SK-N-SH (cell line): Measurements from ENCODE around the gene SPAG9. TPM values are rescaled to one million over a fixed set of nuclear protein-coding genes. Genes with fewer than 3 reads are reported as not detected.

Experiments
- CTCF ChIA-PET: fragments of 300-600, 350-600 bp; formaldehyde crosslinking; extraction: SDS; loops from one replicate; lab custom pipeline; 2021; lab: Yijun Ruan, JAX
- POLR2A ChIA-PET: fragments of 350-600 bp; sonication (Branson Sonifier 250); formaldehyde crosslinking; extraction: SDS; loops from one replicate; lab custom pipeline; 2020; ENCODE audit warnings: antibody characterized with exemption, inconsistent platforms; lab: Yijun Ruan, JAX
- DNase-seq: peaks from one replicate; pipeline ENCODE4 v3.0.0; 2012
- H2AFZ ChIP-seq: fragments of 200-600 bp; sonication (generic); 2 replicates; pipeline ENCODE4 v1.8.1; 2016; ENCODE audit warnings: antibody characterized with exemption, mild to moderate bottlenecking, low read depth
- H3F3A ChIP-seq: fragments of 200-600 bp; sonication (generic); replicated peaks from 2 replicates; pipeline ENCODE3; 2016; ENCODE audit warnings: antibody characterized with exemption, mild to moderate bottlenecking; ENCODE audit not compliant: insufficient read depth
- H3K27ac ChIP-seq, 2 experiments: fragments of 200-500 bp in 1 of 2; fragments of 200-600 bp in 1 of 2; sonication (Bioruptor generic) in 1 of 2; sonication (generic), shearing (Covaris generic) in 1 of 2; 2 replicates each; pipeline versions ENCODE4 v1.5.1 to v1.6.1; 2014 to 2016; ENCODE audit warnings: low read depth in 2 of 2, inconsistent platforms in 1 of 2, low read length in 1 of 2, mild to moderate bottlenecking in 1 of 2, mixed read lengths in 1 of 2
- H3K27me3 ChIP-seq: fragments of 200-600 bp; sonication (generic), shearing (Covaris generic); 2 replicates; pipeline ENCODE4 v1.6.1; 2016; ENCODE audit warnings: mixed run types; ENCODE audit not compliant: insufficient read depth
- H3K36me3 ChIP-seq, 2 experiments: fragments of 200-500 bp in 1 of 2; fragments of 200-600 bp in 1 of 2; sonication (Bioruptor generic) in 1 of 2; sonication (generic) in 1 of 2; replicated peaks in 1 of 2; 2 replicates each; pipeline versions ENCODE3 to v1.5.1; 2014 to 2016; ENCODE audit warnings: low read length in 1 of 2, mild to moderate bottlenecking in 1 of 2; ENCODE audit not compliant: insufficient read depth in 2 of 2, control insufficient read depth in 1 of 2
- H3K4me1 ChIP-seq, 2 experiments: fragments of 200-500 bp in 1 of 2; fragments of 200-600 bp in 1 of 2; sonication (Bioruptor generic) in 1 of 2; sonication (generic), shearing (Covaris generic) in 1 of 2; 2 replicates each; pipeline versions ENCODE4 v1.5.1 to v1.6.1; 2014 to 2016; ENCODE audit warnings: low read depth in 1 of 2, low read length in 1 of 2, mixed run types in 1 of 2; ENCODE audit not compliant: insufficient read depth in 2 of 2, control insufficient read depth in 1 of 2
- H3K4me2 ChIP-seq: fragments of 200-600 bp; sonication (generic), shearing (Covaris generic); 2 replicates; pipeline ENCODE4 v1.6.1; 2017; ENCODE audit warnings: mixed run types
- H3K4me3 ChIP-seq, 2 experiments: fragments of 200-500 bp in 1 of 2; fragments of 200-600 bp in 1 of 2; sonication (Bioruptor generic) in 1 of 2; sonication (generic), shearing (Covaris generic) in 1 of 2; 2 replicates each; pipeline versions ENCODE4 v1.5.1 to v1.8.1; 2014 to 2016; ENCODE audit warnings: low read depth in 2 of 2, inconsistent platforms in 1 of 2, low read length in 1 of 2, mild to moderate bottlenecking in 1 of 2, mixed read lengths in 1 of 2, moderate library complexity in 1 of 2
- H3K79me2 ChIP-seq: fragments of 200-600 bp; sonication (generic); 2 replicates; pipeline ENCODE4 v1.8.1; 2017; ENCODE audit warnings: mild to moderate bottlenecking; ENCODE audit not compliant: insufficient read depth
- H3K9ac ChIP-seq: fragments of 200-600 bp; sonication (generic); 2 replicates; pipeline ENCODE4 v1.6.1; 2017; ENCODE audit warnings: mixed run types
- H3K9me2 ChIP-seq: fragments of 200-600 bp; sonication (generic); 2 replicates; pipeline ENCODE4 v1.6.1; 2017; ENCODE audit warnings: mixed run types
- H3K9me3 ChIP-seq: fragments of 200-600 bp; sonication (generic); 2 replicates; pipeline ENCODE4 v1.6.1; 2017; ENCODE audit warnings: mixed run types, mild to moderate bottlenecking, moderate library complexity
- H4K20me1 ChIP-seq: fragments of 200-600 bp; sonication (generic); 2 replicates; pipeline ENCODE4 v1.6.1; 2017; ENCODE audit warnings: mild to moderate bottlenecking, mixed run types; ENCODE audit not compliant: insufficient read depth
- EZH2phosphoT487 ChIP-seq: fragments of 200-600 bp; sonication (generic); IDR thresholded peaks from 2 replicates; pipeline ENCODE4 v1.6.1; 2017; ENCODE audit warnings: low read depth, mixed run types, mild to moderate bottlenecking, antibody characterized with exemption, moderate library complexity, borderline replicate concordance
- FOSL2 ChIP-seq: IDR thresholded peaks from 2 replicates; pipeline ENCODE4 v1.4.0; 2012; ENCODE audit warnings: low read depth, mild to moderate bottlenecking, moderate library complexity, borderline replicate concordance
- FOXJ3 ChIP-seq: sonication (generic); formaldehyde crosslinking; IDR thresholded peaks from 2 replicates; pipeline ENCODE4 v1.5.1; 2020; ENCODE audit warnings: mild to moderate bottlenecking, missing genetic modification reagents
- FOXM1 ChIP-seq: IDR thresholded peaks from 2 replicates; pipeline ENCODE4 v1.4.0; 2012; ENCODE audit warnings: low read depth, mild to moderate bottlenecking
- GABPA ChIP-seq: IDR thresholded peaks from 2 replicates; pipeline ENCODE4 v1.4.0; 2012; ENCODE audit warnings: low read depth, mild to moderate bottlenecking
- GATA2 ChIP-seq: sonication (generic); formaldehyde crosslinking; IDR thresholded peaks from 2 replicates; pipeline ENCODE4 v1.5.0; 2020; ENCODE audit warnings: mild to moderate bottlenecking, missing genetic modification reagents
- JUND ChIP-seq: IDR thresholded peaks from 2 replicates; pipeline ENCODE4 v1.4.0; 2012
- MXI1 ChIP-seq: IDR thresholded peaks from 2 replicates; pipeline ENCODE4 v1.6.1; 2012; ENCODE audit warnings: mild to moderate bottlenecking, low read depth, low read length, improper control_type of control experiment
- NFIC ChIP-seq: IDR thresholded peaks from 2 replicates; pipeline ENCODE4 v1.4.0; 2012; ENCODE audit warnings: borderline replicate concordance
- NRF1 ChIP-seq: IDR thresholded peaks from 2 replicates; pipeline ENCODE4 v1.6.1; 2012; ENCODE audit warnings: low read depth, mild to moderate bottlenecking, low read length
- RAD21 ChIP-seq: IDR thresholded peaks from 2 replicates; pipeline ENCODE4 v1.6.1; 2012; ENCODE audit warnings: mild to moderate bottlenecking, low read length
- RCOR1 ChIP-seq: fragments of 150-350 bp; IDR thresholded peaks from 2 replicates; pipeline ENCODE4 v1.6.1; 2017; ENCODE audit warnings: antibody characterized with exemption, low read length
- RXRA ChIP-seq: IDR thresholded peaks from 2 replicates; pipeline ENCODE4 v1.4.0; 2012; ENCODE audit warnings: low read depth, mild to moderate bottlenecking, borderline replicate concordance
- SIN3A ChIP-seq: IDR thresholded peaks from 2 replicates; pipeline ENCODE4 v1.6.1; 2012; ENCODE audit warnings: low read depth, mild to moderate bottlenecking, low read length, moderate library complexity, borderline replicate concordance
- SMC3 ChIP-seq: IDR thresholded peaks from 2 replicates; pipeline ENCODE4 v1.6.1; 2012; ENCODE audit warnings: low read depth, low read length, improper control_type of control experiment
- TAF1 ChIP-seq: IDR thresholded peaks from 2 replicates; pipeline ENCODE4 v1.6.1; 2012; ENCODE audit warnings: low read depth, mild to moderate bottlenecking, low read length, moderate library complexity, borderline replicate concordance
- YY1 ChIP-seq: IDR thresholded peaks from 2 replicates; pipeline ENCODE4 v1.4.0; 2012; ENCODE audit warnings: low read depth, mild to moderate bottlenecking
- WGBS: methylation state at CpG from one replicate; pipeline ENCODE4 v1.1.6; 2017; ENCODE audit warnings: low lambda C conversion rate; 5-methylcytosine and 5-hydroxymethylcytosine counted together
- polyA plus RNA-seq, 3 experiments: library from polyadenylated mRNA; depleted of rRNA; stranded (reverse); fragments of >200 nt; gene quantifications; 2 replicates each; pipeline ENCODE4 v1.2.3, GENCODE V29; 2012
- TF ChIP-seq, protein P1 (sequence below): IDR thresholded peaks from 2 replicates; pipeline ENCODE4; 2012
- TF ChIP-seq, protein P2 (sequence below): fragments of 200-600 bp; sonication (generic); IDR thresholded peaks from 2 replicates; pipeline ENCODE4 v1.6.1; 2017; ENCODE audit warnings: antibody characterized with exemption, mild to moderate bottlenecking, moderate library complexity
- TF ChIP-seq, protein P3 (sequence below): IDR thresholded peaks from 2 replicates; pipeline ENCODE4 v1.4.0; 2012; ENCODE audit warnings: low read depth
- TF ChIP-seq, protein P4 (sequence below): fragments of 150-350 bp; IDR thresholded peaks from 2 replicates; pipeline ENCODE4 v1.6.1; 2017; ENCODE audit warnings: antibody characterized with exemption, low read length, low read depth, borderline replicate concordance
- TF ChIP-seq, protein P5 (sequence below): IDR thresholded peaks from 2 replicates; pipeline ENCODE4 v1.4.0; 2012; ENCODE audit warnings: low read depth, borderline replicate concordance
- TF ChIP-seq, protein P6 (sequence below): IDR thresholded peaks from 2 replicates; pipeline ENCODE4 v1.4.0; 2012; ENCODE audit warnings: low read depth, borderline replicate concordance
- TF ChIP-seq, protein P7 (sequence below): fragments of 150-350 bp; IDR thresholded peaks from 2 replicates; pipeline ENCODE4 v1.6.1; 2016; ENCODE audit warnings: mild to moderate bottlenecking, low read depth, low read length

Gene SPAG9
- polyA plus RNA-seq, 1 of the 3 experiments (the other 2 are of a cell fraction), result 32.1 TPM

DNA sequence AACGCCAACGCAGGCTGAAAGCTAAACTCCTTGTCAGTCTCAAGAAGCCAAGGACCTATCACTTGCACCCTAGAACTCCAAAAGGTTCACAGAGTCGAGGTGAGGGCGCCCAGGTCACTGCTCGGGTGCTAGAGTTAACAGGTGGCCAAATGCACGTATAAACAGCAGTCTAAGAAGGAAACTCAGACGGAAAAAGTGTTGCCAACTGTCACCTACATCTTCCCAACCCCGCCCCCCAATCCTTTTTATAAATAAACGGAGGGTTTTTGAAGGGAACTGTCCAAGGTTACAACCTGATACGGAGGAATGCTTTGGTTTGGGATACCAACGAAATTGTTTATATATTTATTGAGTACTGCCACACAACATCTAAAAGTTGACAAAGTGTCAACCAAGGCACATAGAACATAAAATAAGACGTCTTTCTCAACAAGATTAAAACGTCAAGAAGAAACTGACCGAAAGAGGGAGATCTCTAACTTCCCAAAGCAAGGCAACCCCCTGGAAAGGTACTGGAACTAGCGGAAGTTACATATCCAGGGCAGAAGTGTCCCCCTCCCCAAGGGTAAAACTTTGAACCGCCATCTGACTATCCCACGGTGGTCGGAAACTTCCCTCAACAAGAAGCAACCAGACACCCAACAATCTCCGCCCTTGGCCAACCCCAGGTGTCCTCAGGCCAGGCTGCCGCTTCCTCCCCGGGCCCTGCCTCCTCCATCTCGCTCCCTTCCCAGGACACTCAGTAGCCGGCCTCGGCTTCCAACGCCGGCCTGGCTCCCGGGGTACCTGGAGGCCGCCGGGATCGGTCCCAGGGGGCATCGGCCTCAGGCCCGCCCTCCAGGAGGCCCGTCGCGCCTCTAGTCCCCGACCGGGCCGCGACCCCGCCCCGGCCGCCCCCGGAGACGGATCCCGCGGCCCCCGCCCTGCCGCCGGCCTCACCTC, 982 bp downstream of the SPAG9 start:
- DNase-seq, result peak; percentile 24
- no peaks in the 10 kb centered on the region for H3K9me3 ChIP-seq
- peaks cover 9 to 12% of the 10 kb centered on the region in 2 experiments for H3K4me1 ChIP-seq
- H3K9me2 ChIP-seq, result no peaks in the 10 kb centered on the region
- CTCF ChIA-PET, result interaction anchor here (0.7 to 3.9 kb wide), 14 partner anchors 9 to 267 kb away, joined by 3 to 25 read pairs (median 4); partner anchors contain the start of gene NME1
- H2AFZ ChIP-seq, result peak overlapping the region; percentile 76; the same call in 1 of the 2 replicates
- POLR2A ChIA-PET, result interaction anchor here (0.5 to 2.2 kb wide), 5 partner anchors 28 to 454 kb away, joined by 3 to 12 read pairs (median 5); partner anchors contain the start of genes NME1 and TOB1
- WGBS, result 5% methylated on average over 46 of the region's 49 CpGs
- H3K27me3 ChIP-seq, result no peaks in the 10 kb centered on the region
- H3K36me3 ChIP-seq, result peaks cover 0 to 15% of the 10 kb centered on the region in 2 experiments
- peaks cover 10% of the 10 kb centered on the region for H3F3A ChIP-seq
- peak overlapping the region; percentile 87 for H3K4me2 ChIP-seq
- H3K4me3 ChIP-seq, result peak overlapping the region; percentile 73 to 86
- peak overlapping the region; percentile 96 for H3K9ac ChIP-seq
- peaks cover 54% of the 10 kb centered on the region for H4K20me1 ChIP-seq
- H3K27ac ChIP-seq, result peak overlapping the region; percentile 66 to 89
- H3K79me2 ChIP-seq, result peaks cover 58% of the 10 kb centered on the region
- TF ChIP-seq MXI1 (peak; percentile 57; the same call in 1 of the 2 replicates), EZH2phosphoT487 (no peak), GATA2 (CRISPR knock-in tag) (no peak), RXRA (no peak), FOXJ3 (CRISPR knock-in tag) (no peak), NRF1 (no peak), GABPA (0 out of 2 replicates have a peak, but pooled peaks have one; percentile 16), FOXM1 (no peak), RAD21 (peak; percentile 66), YY1 (no peak), JUND (no peak), FOSL2 (no peak), RCOR1 (no peak), SIN3A (peak; percentile 92), SMC3 (no peak; the same call in 1 of the 2 replicates), TAF1 (no peak), NFIC (no peak)
- TF ChIP-seq, protein P1, sequence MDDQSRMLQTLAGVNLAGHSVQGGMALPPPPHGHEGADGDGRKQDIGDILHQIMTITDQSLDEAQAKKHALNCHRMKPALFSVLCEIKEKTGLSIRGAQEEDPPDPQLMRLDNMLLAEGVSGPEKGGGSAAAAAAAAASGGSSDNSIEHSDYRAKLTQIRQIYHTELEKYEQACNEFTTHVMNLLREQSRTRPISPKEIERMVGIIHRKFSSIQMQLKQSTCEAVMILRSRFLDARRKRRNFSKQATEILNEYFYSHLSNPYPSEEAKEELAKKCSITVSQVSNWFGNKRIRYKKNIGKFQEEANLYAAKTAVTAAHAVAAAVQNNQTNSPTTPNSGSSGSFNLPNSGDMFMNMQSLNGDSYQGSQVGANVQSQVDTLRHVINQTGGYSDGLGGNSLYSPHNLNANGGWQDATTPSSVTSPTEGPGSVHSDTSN, result no peak
- TF ChIP-seq, protein P2, sequence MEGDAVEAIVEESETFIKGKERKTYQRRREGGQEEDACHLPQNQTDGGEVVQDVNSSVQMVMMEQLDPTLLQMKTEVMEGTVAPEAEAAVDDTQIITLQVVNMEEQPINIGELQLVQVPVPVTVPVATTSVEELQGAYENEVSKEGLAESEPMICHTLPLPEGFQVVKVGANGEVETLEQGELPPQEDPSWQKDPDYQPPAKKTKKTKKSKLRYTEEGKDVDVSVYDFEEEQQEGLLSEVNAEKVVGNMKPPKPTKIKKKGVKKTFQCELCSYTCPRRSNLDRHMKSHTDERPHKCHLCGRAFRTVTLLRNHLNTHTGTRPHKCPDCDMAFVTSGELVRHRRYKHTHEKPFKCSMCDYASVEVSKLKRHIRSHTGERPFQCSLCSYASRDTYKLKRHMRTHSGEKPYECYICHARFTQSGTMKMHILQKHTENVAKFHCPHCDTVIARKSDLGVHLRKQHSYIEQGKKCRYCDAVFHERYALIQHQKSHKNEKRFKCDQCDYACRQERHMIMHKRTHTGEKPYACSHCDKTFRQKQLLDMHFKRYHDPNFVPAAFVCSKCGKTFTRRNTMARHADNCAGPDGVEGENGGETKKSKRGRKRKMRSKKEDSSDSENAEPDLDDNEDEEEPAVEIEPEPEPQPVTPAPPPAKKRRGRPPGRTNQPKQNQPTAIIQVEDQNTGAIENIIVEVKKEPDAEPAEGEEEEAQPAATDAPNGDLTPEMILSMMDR, result peak; percentile 50
- TF ChIP-seq, protein P3, sequence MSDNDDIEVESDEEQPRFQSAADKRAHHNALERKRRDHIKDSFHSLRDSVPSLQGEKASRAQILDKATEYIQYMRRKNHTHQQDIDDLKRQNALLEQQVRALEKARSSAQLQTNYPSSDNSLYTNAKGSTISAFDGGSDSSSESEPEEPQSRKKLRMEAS, result peak; percentile 53
- TF ChIP-seq, protein P4, sequence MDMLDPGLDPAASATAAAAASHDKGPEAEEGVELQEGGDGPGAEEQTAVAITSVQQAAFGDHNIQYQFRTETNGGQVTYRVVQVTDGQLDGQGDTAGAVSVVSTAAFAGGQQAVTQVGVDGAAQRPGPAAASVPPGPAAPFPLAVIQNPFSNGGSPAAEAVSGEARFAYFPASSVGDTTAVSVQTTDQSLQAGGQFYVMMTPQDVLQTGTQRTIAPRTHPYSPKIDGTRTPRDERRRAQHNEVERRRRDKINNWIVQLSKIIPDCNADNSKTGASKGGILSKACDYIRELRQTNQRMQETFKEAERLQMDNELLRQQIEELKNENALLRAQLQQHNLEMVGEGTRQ, result no peak
- TF ChIP-seq, protein P5, sequence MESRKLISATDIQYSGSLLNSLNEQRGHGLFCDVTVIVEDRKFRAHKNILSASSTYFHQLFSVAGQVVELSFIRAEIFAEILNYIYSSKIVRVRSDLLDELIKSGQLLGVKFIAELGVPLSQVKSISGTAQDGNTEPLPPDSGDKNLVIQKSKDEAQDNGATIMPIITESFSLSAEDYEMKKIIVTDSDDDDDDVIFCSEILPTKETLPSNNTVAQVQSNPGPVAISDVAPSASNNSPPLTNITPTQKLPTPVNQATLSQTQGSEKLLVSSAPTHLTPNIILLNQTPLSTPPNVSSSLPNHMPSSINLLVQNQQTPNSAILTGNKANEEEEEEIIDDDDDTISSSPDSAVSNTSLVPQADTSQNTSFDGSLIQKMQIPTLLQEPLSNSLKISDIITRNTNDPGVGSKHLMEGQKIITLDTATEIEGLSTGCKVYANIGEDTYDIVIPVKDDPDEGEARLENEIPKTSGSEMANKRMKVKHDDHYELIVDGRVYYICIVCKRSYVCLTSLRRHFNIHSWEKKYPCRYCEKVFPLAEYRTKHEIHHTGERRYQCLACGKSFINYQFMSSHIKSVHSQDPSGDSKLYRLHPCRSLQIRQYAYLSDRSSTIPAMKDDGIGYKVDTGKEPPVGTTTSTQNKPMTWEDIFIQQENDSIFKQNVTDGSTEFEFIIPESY, result no peak
- TF ChIP-seq, protein P6, sequence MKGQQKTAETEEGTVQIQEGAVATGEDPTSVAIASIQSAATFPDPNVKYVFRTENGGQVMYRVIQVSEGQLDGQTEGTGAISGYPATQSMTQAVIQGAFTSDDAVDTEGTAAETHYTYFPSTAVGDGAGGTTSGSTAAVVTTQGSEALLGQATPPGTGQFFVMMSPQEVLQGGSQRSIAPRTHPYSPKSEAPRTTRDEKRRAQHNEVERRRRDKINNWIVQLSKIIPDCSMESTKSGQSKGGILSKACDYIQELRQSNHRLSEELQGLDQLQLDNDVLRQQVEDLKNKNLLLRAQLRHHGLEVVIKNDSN, result no peak
- TF ChIP-seq, protein P7, sequence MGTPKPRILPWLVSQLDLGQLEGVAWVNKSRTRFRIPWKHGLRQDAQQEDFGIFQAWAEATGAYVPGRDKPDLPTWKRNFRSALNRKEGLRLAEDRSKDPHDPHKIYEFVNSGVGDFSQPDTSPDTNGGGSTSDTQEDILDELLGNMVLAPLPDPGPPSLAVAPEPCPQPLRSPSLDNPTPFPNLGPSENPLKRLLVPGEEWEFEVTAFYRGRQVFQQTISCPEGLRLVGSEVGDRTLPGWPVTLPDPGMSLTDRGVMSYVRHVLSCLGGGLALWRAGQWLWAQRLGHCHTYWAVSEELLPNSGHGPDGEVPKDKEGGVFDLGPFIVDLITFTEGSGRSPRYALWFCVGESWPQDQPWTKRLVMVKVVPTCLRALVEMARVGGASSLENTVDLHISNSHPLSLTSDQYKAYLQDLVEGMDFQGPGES, result no peak
